NCI-H2107 (cell line): ENCODE data around the gene PDCD2.
"Not testable (repeated sequence)": the region's sequence is repeated elsewhere in the genome, so short reads cannot be mapped to it uniquely, and the experiment has no call there.

Experiments used
- DNase-seq: peaks from one replicate; lab custom pipeline; 2025; lab: John Stamatoyannopoulos, UW

PDCD2 gene

DNA sequence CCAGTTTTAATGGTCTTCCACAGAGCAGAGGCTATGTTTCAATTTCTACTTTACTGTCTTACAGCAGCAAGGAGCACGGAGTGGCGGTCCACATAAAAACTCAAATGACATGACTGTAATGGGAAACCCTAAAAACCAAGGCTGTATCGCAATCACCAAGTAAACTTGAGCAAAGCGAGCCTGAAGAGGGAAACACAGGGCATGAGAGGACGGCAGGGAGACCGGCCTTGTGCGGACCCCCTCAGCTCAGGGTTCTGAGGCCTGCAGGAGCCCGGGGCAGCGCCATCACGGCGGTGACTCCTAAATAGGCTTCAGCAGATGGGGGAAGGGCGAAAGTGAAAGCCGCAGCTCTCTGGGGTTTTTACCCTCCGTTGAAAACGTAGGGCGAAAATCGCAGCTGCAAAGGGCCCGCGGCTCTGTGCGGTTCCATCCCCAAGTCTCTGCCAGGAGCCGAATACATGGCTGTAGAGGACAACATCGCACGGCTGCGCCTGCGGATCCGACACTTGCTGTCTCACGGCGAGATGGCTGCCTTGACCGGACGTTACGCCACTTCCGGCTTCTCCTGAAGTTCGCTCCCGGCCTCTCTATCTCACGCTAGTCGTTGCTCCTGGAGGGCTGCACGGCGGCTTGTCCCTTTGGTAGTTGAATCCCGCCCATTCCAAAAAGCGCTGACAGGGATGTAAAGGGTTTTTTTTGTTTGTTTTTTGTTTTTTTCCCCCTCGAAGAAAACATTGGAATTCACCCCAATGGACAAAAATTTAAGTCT lies 31.5 kb downstream of the PDCD2 start, which contains the start of gene PSMB1:
TSS of gene PSMB1 (minus strand) at position 543 of the 769 bp plus-strand sequence. CDS start at position 478, 65 bp downstream.
- peak; percentile 77 for DNase-seq

DNA sequence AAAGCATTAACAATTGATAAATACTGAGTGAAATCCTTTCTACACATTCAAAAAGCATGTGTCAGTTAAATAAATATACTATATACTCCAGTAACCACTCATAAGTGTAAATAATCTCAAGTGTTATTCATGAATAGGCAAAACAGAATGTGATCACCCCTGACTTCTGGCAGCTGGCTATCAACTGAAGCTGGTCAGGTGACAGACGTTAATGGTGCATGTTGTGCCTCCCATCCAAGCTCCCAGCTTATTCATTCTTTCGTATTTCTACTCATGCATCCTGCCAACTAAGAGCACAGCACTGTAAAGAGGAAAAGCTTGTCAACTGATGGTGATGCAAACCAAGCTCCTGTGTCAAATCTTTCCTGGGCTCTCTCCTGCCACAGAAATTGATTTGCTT lies 39.0 kb downstream of the PDCD2 start:
- DNase-seq = peak; percentile 76

- no peak for DNase-seq
Measured at GRCh38 chr6:170542031-170542719, 42.3 kb downstream of the PDCD2 start.

DNA sequence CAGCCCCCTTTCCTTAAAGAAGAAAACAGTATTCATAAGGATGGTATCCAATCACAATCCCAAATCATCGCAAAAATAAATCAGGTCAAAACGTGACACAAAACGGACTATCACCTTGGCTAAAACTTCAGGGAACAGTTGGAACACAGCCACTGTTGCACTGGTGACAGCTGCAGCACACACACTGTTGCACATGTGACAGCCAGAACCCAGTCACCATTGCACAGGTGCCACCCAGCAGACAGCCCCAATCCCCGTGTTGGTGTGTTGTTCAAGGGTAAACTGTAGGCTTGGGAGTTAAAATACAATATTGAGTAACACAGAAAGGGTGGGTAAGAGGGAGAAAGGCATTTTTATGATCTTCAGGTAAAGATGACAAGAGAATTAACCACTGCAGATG lies 47.1 kb downstream of the PDCD2 start:
- DNase-seq = no peak

GRCh38 chr6:170536671-170537070 lies 47.8 kb downstream of the PDCD2 start:
- DNase-seq = no peak

GRCh38 chr6:170535004-170535403 lies 49.4 kb downstream of the PDCD2 start:
- no peak for DNase-seq

DNA sequence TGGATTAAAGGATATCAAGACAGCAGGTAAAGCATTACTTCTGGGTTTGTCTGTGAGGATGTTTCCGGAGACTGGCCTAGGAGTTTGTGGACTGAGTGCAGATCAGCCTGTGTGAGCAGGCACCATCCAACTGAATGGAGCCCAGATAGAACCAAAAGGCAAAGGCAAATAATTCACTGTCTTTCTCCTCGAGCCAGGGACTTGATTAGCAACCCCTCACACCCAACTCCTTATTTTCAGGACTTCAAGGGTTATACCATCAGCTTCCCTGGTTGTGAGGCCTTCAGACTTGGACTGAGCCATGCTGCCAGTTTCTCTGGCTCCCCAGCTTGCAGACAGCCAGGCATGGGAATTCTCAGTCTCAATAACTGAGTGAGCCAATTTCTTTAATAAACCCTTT lies 50.6 kb downstream of the PDCD2 start:
- no peak for DNase-seq

- no peak for DNase-seq
Measured at GRCh38 chr6:170532867-170533488, 51.5 kb downstream of the PDCD2 start.

DNA sequence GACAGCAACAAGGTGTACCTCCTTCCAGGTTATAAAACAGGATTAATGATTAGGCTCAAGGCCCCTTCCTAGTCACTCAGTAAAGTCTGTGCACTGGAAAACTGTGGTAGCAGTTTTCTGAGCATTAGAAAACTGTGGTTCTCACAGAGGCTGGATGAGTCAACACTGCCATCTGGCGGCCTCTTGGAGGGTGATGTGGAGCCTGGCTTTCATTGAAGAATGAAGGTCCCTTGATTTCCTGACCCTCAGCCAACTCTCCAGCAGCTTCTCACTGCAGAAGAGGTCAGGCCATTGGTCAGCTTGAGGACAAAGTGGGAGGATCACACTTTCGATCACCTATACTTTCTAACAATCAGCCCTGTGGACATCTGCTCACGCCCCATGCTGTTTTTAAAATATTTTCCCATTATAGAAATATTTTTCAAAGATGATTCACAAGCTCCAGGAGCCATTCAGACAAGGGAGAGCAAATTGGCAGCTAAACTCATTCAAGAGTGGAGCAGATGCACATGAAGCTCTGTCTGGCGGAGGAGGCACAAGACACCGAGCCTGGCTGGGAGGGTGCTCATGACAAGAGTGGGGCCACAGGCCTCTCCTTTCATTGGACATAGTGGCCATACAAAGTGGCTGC lies 54.5 kb downstream of the PDCD2 start:
- peak; percentile 26 for DNase-seq

DNA sequence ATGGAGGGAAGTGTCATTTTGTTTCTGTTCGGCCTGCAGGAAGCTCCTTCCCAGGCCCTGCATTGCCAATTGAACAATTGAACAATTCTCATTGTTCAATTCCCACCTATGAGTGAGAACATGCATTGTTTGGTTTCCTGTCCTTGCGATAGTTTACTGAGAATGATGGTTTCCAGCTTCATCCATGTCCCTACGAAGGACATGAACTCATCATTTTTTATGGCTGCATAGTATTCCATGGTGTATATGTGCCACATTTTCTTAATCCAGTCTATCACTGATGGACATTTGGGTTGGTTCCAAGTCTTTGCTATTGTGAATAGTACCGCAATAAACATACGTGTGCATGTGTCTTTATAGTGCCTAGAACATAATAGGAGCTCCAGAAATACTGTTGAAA lies 56.4 kb downstream of the PDCD2 start:
- DNase-seq = not testable (repeated sequence)

GRCh38 chr6:170525795-170526194 lies 58.6 kb downstream of the PDCD2 start:
- DNase-seq = no peak
